Measurements from ENCODE around the gene NELFA.

GRCh38 chr4:1998296-1998695 is 10.5 kb downstream of the NELFA start:
- no peak for TF ChIP-seq CTCF (IDR thresholded peaks at IDR 0.05)
- no peak for TF ChIP-seq POLR2A (IDR thresholded peaks at IDR 0.05)

Data from lower leg skin (tissue), 3 donors.